GM23338 (cell line): ENCODE results near the gene CHST14.

Experiments used
- EZH2 ChIP-seq: fragments of 200-600 bp; sonication (generic); IDR thresholded peaks from one replicate; pipeline ENCODE4 v1.8.0; 2017; ENCODE audit warnings: antibody characterized with exemption, mild to moderate bottlenecking, low read depth; ENCODE audit not compliant: unreplicated experiment
- TF ChIP-seq, protein P1 (sequence below), 2 experiments: fragments of 200-600 bp in 1 of 2; sonication (generic) in 1 of 2; conservative IDR thresholded peaks; 2 replicates each; pipeline versions ENCODE4 v1.5.1 to v1.6.1; 2016 to 2017; ENCODE audit warnings: antibody characterized with exemption in 2 of 2, low read depth in 2 of 2, mild to moderate bottlenecking in 2 of 2, moderate library complexity in 1 of 2

DNA sequence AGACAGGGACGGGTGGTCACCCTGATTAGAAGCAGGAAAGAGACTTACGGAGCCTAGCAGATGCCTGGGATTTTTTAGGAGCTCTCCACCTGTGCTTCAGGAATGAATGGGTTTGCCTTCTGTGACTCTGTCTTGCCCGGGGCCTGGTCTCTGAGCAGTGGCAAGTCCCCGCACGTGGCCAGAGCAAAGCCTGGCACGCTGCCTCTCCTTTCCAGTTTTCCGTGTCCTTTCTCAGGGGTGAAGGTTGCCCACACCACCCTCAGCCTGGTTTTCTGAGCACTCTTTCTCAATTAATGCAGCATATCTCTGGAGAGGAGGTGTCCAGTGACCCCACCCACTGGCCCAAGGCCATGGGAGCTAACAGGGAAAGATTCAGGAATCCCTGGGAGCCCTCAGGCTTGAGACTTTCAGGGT, 14.5 kb upstream of the CHST14 start:
- TF ChIP-seq EZH2: no peak
- TF ChIP-seq, protein P1, sequence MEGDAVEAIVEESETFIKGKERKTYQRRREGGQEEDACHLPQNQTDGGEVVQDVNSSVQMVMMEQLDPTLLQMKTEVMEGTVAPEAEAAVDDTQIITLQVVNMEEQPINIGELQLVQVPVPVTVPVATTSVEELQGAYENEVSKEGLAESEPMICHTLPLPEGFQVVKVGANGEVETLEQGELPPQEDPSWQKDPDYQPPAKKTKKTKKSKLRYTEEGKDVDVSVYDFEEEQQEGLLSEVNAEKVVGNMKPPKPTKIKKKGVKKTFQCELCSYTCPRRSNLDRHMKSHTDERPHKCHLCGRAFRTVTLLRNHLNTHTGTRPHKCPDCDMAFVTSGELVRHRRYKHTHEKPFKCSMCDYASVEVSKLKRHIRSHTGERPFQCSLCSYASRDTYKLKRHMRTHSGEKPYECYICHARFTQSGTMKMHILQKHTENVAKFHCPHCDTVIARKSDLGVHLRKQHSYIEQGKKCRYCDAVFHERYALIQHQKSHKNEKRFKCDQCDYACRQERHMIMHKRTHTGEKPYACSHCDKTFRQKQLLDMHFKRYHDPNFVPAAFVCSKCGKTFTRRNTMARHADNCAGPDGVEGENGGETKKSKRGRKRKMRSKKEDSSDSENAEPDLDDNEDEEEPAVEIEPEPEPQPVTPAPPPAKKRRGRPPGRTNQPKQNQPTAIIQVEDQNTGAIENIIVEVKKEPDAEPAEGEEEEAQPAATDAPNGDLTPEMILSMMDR (conservative IDR thresholded peaks at IDR 0.05; ENCODE audit: low read depth in 2 of 2): no peak
